Type B pancreatic cell (in vitro differentiated cells): Measurements from ENCODE around the gene TTC39C. TPM values are rescaled to one million over a fixed set of nuclear protein-coding genes. Genes with fewer than 3 reads are reported as not detected.

Experiments
- DNase-seq: peaks from one replicate; pipeline ENCODE4 v3.0.0; 2021; ENCODE audit warnings: mixed read lengths; ENCODE audit not compliant: unreplicated experiment; ENCODE audit errors: extremely low spot score
- H3K27ac Mint-ChIP-seq: 2 replicates; pipeline ENCODE4 v1.8.0; 2021; ENCODE audit warnings: mild to moderate bottlenecking, mixed read lengths
- H3K27me3 Mint-ChIP-seq: 2 replicates; pipeline ENCODE4 v1.8.0; 2021; ENCODE audit warnings: mixed read lengths
- H3K36me3 Mint-ChIP-seq: 2 replicates; pipeline ENCODE4 v1.8.0; 2021; ENCODE audit warnings: mixed read lengths
- H3K4me1 Mint-ChIP-seq: one replicate; pipeline ENCODE4 v1.8.0; 2021; ENCODE audit warnings: mixed read lengths; ENCODE audit not compliant: unreplicated experiment
- H3K4me3 Mint-ChIP-seq: 2 replicates; pipeline ENCODE4 v1.8.0; 2021; ENCODE audit warnings: mild to moderate bottlenecking, mixed read lengths
- H3K9me3 Mint-ChIP-seq: 2 replicates; pipeline ENCODE4 v1.8.0; 2021; ENCODE audit warnings: mixed read lengths
- CTCF ChIP-seq: fragments of 200-600 bp; sonication (generic); conservative IDR thresholded peaks from 2 replicates; pipeline ENCODE4 v1.5.0; 2021; ENCODE audit warnings: antibody characterized with exemption, mild to moderate bottlenecking
- total RNA-seq: library from RNA; stranded (reverse); gene quantifications from 2 replicates; pipeline ENCODE4 v1.2.1, GENCODE V29; 2021; ENCODE audit warnings: low replicate concordance

Gene TTC39C
- total RNA-seq, 1 donor from 2014 or later: 21.6 TPM

GRCh38 chr18:24033641-24034412, 19.3 kb downstream of the TTC39C start:
- H3K27ac Mint-ChIP-seq: peak overlapping the region; percentile 13
- H3K36me3 Mint-ChIP-seq: peaks cover 11% of the 10 kb centered on the region
- TF ChIP-seq CTCF: no peak
- DNase-seq: no peak
- no peaks in the 10 kb centered on the region for H3K27me3 Mint-ChIP-seq
- peaks cover 4% of the 10 kb centered on the region for H3K9me3 Mint-ChIP-seq
- no peak overlapping the region for H3K4me3 Mint-ChIP-seq
- no peaks in the 10 kb centered on the region for H3K4me1 Mint-ChIP-seq

DNA sequence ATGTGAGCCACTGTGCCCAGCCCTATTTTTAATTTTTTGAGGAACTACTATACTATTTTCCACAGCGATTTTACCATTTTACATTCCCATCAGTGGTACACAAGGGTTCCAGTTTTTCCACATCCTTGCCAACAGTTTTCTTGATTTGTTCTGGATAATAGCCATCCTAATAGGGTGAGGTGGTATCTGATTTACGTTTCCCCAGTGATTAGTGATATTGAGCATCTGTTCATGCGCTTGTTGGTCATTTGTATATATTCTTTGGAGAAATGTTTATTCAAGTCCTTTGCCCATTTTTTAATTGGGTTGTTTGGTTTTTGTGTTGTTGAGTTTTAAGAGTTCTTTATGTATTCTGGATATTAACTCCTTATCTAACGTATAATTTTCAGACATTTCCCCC, 20.8 kb downstream of the TTC39C start:
- no peak for TF ChIP-seq CTCF
- H3K27me3 Mint-ChIP-seq: no peaks in the 10 kb centered on the region
- peaks cover 6% of the 10 kb centered on the region for H3K4me1 Mint-ChIP-seq
- H3K36me3 Mint-ChIP-seq: peaks cover 11% of the 10 kb centered on the region
- DNase-seq: no peak
- H3K27ac Mint-ChIP-seq: no peak overlapping the region
- H3K4me3 Mint-ChIP-seq: no peak overlapping the region
- H3K9me3 Mint-ChIP-seq: peaks cover 4% of the 10 kb centered on the region

DNA sequence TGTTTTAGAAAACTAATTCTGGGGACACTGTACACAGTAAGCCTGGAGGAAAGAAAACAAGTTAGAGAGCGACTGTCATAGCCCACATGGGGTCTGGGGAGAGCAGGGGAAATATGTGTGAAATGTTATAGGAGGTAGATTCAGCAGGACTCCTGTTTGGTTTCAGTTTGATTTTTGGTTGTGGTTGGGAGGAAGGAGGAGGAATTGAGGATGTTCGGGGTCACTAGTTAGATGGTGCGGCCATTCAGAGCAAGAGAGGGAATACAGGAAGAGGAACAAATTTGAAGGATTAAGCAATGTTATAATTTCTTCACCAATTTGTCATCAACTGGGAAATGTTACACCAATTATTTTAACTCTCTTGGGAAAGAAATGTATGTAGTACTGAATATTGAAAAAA, 25.1 kb downstream of the TTC39C start:
- Mint-ChIP-seq H3K9me3 (no peaks in the 10 kb centered on the region), H3K27ac (no peak overlapping the region), H3K4me1 (peaks cover 6% of the 10 kb centered on the region), H3K36me3 (peaks cover 7% of the 10 kb centered on the region), H3K27me3 (no peaks in the 10 kb centered on the region), H3K4me3 (no peak overlapping the region)
- TF ChIP-seq CTCF: no peak
- no peak for DNase-seq

DNA sequence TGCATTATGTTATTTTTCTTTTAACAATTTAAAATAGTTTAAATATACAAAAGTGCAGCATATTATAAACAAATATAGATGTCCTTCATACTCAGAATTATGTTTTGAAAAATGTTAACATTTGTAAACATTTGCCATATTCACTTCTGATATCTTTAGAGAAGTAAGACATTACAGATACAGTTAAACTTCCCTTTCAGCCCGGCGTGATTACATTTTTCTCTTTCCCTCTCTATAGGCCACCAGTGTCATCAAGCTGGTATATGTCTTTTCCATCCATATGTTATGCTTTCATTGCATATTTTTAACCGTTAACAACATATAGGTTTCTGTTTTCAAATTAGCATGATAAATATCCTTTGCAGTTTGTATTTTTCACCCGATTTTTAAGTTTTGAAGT, 27.1 kb downstream of the TTC39C start:
- H3K27me3 Mint-ChIP-seq: no peaks in the 10 kb centered on the region
- no peak for TF ChIP-seq CTCF
- peaks cover 6% of the 10 kb centered on the region for H3K4me1 Mint-ChIP-seq
- DNase-seq: no peak
- no peaks in the 10 kb centered on the region for H3K9me3 Mint-ChIP-seq
- H3K4me3 Mint-ChIP-seq: no peak overlapping the region
- peaks cover 7% of the 10 kb centered on the region for H3K36me3 Mint-ChIP-seq
- H3K27ac Mint-ChIP-seq: no peak overlapping the region

DNA sequence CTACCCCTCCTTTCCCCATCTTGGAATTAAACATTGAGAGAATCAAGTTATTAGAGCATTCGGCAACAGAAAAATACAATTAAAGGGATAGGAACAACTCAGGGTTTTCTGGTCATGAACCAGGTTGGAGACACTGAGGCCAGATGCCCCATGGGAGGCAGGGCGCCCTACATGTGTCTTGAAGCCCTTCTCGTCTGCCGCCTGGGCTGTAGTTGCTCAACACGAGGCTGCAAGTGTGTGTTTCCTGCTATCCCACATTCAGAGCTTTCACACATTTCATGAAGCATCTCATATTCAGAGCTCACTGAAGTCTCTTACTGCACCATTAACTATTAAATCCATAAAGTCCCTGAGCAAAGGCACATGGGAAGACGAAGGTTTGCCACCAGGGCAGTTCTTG, 28.8 kb downstream of the TTC39C start:
- peaks cover 4% of the 10 kb centered on the region for H3K9me3 Mint-ChIP-seq
- no peak for TF ChIP-seq CTCF
- no peaks in the 10 kb centered on the region for H3K27me3 Mint-ChIP-seq
- no peak for DNase-seq
- H3K36me3 Mint-ChIP-seq: peaks cover 4% of the 10 kb centered on the region
- peaks cover 6% of the 10 kb centered on the region for H3K4me1 Mint-ChIP-seq
- no peak overlapping the region for H3K4me3 Mint-ChIP-seq
- no peak overlapping the region for H3K27ac Mint-ChIP-seq
